ENCODE results near the gene THYN1. TPM values are rescaled to one million over a fixed set of nuclear protein-coding genes. Genes with fewer than 3 reads are reported as not detected.

Gene THYN1
- total RNA-seq, 1 donor from 2014 or later, result 25.5 TPM

GRCh38 chr11:134240592-134240991 lies 12.6 kb downstream of the THYN1 start:
- Mint-ChIP-seq H3K27ac (ENCODE audit: unreplicated experiment) (no peak overlapping the region), H3K9me3 (ENCODE audit: low read depth) (no peaks in the 10 kb centered on the region), H3K27me3 (ENCODE audit: low read depth) (no peaks in the 10 kb centered on the region), H3K36me3 (ENCODE audit: low read depth) (peaks cover 31% of the 10 kb centered on the region), H3K4me1 (ENCODE audit: low read depth) (no peaks in the 10 kb centered on the region), H3K4me3 (ENCODE audit: unreplicated experiment) (no peak overlapping the region)
- no peak for DNase-seq (ENCODE audit: low spot score)
- no peak for TF ChIP-seq CTCF (IDR thresholded peaks at IDR 0.05)

DNA sequence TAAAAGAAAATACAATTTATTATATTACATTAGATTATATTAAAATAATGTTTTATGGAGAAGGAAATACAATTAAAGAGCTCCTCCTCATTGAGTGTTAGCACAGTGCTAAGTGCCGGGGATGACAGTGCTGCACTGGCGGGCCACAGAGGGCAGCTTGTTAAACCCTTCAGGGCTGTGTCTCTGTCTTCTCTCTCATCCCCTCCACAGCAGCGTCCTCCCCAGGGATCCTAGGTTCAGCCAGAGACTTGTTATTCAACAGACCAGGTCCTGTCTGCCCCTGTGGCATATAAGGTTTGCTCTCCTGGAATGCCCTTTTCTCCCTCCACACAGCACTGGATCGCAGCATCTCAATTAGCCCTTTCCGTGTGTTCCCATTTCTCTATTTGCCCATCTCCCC lies 14.2 kb downstream of the THYN1 start:
- no peak for DNase-seq (ENCODE audit: low spot score)
- Mint-ChIP-seq H3K4me1 (ENCODE audit: low read depth) (peaks cover under 1% of the 10 kb centered on the region), H3K27me3 (ENCODE audit: low read depth) (no peaks in the 10 kb centered on the region), H3K27ac (ENCODE audit: unreplicated experiment) (no peak overlapping the region), H3K9me3 (ENCODE audit: low read depth) (no peaks in the 10 kb centered on the region), H3K4me3 (ENCODE audit: unreplicated experiment) (no peak overlapping the region), H3K36me3 (ENCODE audit: low read depth) (peaks cover 28% of the 10 kb centered on the region)
- no peak for TF ChIP-seq CTCF (IDR thresholded peaks at IDR 0.05)

DNA sequence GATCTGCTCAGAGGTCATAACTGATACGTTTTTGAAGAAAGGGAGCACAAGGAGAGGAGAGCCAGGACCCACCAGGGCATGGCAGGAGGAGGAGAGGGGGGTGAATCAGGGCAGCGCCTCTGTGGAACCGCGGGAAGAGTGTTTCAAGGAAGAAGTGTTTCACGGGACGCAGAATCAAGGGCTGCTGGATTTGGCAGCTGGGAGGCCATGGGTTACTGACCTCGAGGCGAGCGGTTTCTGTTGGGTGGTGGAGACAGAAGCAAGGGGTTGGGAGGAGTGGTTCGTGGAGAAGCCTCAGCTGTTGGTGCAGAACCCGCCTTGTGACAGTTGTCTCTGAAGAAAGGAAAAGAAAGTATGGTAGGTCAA lies 15.6 kb downstream of the THYN1 start:
- no peak overlapping the region for H3K4me3 Mint-ChIP-seq (ENCODE audit: unreplicated experiment)

GRCh38 chr11:134236834-134237556 lies 16.2 kb downstream of the THYN1 start:
- no peak for TF ChIP-seq CTCF (IDR thresholded peaks at IDR 0.05)
- Mint-ChIP-seq H3K9me3 (ENCODE audit: low read depth) (no peaks in the 10 kb centered on the region), H3K4me1 (ENCODE audit: low read depth) (peaks cover 6% of the 10 kb centered on the region), H3K27me3 (ENCODE audit: low read depth) (no peaks in the 10 kb centered on the region), H3K27ac (ENCODE audit: unreplicated experiment) (no peak overlapping the region), H3K4me3 (ENCODE audit: unreplicated experiment) (no peak overlapping the region), H3K36me3 (ENCODE audit: low read depth) (peaks cover 18% of the 10 kb centered on the region)
- no peak for DNase-seq (ENCODE audit: low spot score)

More for the DNA sequence above, 15.6 kb downstream of the THYN1 start:
- no peak for TF ChIP-seq CTCF (IDR thresholded peaks at IDR 0.05)
- no peak for DNase-seq (ENCODE audit: low spot score)
- Mint-ChIP-seq H3K27me3 (ENCODE audit: low read depth) (no peaks in the 10 kb centered on the region), H3K4me1 (ENCODE audit: low read depth) (peaks cover 6% of the 10 kb centered on the region), H3K36me3 (ENCODE audit: low read depth) (peaks cover 22% of the 10 kb centered on the region), H3K27ac (ENCODE audit: unreplicated experiment) (no peak overlapping the region), H3K9me3 (ENCODE audit: low read depth) (no peaks in the 10 kb centered on the region)

GRCh38 chr11:134235399-134235798 lies 17.8 kb downstream of the THYN1 start:
- TF ChIP-seq CTCF (IDR thresholded peaks at IDR 0.05), result no peak
- Mint-ChIP-seq H3K9me3 (ENCODE audit: low read depth) (no peaks in the 10 kb centered on the region), H3K4me1 (ENCODE audit: low read depth) (peaks cover 6% of the 10 kb centered on the region), H3K4me3 (ENCODE audit: unreplicated experiment) (no peak overlapping the region), H3K27ac (ENCODE audit: unreplicated experiment) (no peak overlapping the region), H3K36me3 (ENCODE audit: low read depth) (peaks cover 18% of the 10 kb centered on the region), H3K27me3 (ENCODE audit: low read depth) (no peaks in the 10 kb centered on the region)
- DNase-seq (ENCODE audit: low spot score), result no peak
